ENCODE results near the gene MAGI1.

MAGI1 gene

DNA sequence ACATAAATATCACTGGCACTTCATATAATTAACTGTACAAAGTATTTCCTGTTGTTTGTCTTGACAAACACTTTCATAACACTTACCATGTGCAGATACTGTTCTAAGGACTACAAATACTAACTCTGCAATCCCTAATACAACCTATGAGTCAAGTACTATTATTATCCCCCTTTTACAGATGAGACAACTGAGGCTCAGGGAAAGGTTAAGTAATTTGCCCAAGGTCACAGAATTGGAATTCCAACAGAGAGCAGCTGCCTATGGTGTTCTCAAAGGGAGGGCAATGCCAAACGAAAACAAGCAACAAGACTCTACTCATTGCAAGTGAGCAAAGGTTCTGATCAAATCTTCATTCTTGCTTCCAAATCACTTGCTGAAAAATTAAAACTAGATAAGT lies 85.9 kb downstream of the MAGI1 start:
- no peak for DNase-seq (ENCODE audit: low spot score)
- in situ Hi-C loops (cut with MboI; ENCODE audit: low sequenced_read_pairs, unreplicated experiment): no loop called here
- TF ChIP-seq, protein P1, sequence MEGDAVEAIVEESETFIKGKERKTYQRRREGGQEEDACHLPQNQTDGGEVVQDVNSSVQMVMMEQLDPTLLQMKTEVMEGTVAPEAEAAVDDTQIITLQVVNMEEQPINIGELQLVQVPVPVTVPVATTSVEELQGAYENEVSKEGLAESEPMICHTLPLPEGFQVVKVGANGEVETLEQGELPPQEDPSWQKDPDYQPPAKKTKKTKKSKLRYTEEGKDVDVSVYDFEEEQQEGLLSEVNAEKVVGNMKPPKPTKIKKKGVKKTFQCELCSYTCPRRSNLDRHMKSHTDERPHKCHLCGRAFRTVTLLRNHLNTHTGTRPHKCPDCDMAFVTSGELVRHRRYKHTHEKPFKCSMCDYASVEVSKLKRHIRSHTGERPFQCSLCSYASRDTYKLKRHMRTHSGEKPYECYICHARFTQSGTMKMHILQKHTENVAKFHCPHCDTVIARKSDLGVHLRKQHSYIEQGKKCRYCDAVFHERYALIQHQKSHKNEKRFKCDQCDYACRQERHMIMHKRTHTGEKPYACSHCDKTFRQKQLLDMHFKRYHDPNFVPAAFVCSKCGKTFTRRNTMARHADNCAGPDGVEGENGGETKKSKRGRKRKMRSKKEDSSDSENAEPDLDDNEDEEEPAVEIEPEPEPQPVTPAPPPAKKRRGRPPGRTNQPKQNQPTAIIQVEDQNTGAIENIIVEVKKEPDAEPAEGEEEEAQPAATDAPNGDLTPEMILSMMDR (IDR thresholded peaks at IDR 0.05; ENCODE audit: borderline replicate concordance, control extremely low read depth, extremely low read depth, insufficient read depth, missing control alignments): no peak

DNA sequence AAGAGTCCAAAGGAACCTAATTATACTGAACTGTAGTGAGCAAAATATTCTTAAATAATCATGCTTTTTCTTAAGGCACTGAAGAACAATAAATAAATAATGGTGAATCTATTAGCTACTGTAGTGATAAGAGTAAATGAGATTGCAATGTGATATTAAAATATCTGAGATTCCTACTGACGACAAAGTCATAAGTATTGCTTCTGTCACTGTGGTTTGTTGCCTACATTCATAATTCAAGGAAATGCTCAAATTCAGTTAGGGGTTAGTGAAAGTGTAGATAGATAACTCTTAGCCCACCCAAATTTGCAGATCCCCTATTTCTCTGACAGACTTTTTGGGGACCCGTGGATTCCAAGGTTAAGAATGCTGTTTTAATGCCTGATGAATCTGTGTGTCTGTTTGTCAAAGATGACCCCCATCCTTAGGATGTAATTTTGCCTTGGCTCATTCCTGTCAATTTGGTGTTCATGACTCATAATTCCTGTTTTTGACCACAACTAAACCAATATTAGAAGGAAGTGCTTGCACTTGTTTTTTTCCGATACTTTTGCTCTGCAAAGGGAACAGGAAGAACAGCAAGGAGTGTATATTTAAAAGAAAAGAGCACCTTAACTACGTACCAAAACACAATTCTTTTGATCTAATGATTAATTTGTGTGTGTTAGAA lies 86.7 kb downstream of the MAGI1 start:
- in situ Hi-C loops (cut with MboI; ENCODE audit: low sequenced_read_pairs, unreplicated experiment): no loop called here
- TF ChIP-seq, protein P1 (IDR thresholded peaks at IDR 0.05; ENCODE audit: borderline replicate concordance, control extremely low read depth, extremely low read depth, insufficient read depth, missing control alignments): no peak
- DNase-seq (ENCODE audit: low spot score): no peak

DNA sequence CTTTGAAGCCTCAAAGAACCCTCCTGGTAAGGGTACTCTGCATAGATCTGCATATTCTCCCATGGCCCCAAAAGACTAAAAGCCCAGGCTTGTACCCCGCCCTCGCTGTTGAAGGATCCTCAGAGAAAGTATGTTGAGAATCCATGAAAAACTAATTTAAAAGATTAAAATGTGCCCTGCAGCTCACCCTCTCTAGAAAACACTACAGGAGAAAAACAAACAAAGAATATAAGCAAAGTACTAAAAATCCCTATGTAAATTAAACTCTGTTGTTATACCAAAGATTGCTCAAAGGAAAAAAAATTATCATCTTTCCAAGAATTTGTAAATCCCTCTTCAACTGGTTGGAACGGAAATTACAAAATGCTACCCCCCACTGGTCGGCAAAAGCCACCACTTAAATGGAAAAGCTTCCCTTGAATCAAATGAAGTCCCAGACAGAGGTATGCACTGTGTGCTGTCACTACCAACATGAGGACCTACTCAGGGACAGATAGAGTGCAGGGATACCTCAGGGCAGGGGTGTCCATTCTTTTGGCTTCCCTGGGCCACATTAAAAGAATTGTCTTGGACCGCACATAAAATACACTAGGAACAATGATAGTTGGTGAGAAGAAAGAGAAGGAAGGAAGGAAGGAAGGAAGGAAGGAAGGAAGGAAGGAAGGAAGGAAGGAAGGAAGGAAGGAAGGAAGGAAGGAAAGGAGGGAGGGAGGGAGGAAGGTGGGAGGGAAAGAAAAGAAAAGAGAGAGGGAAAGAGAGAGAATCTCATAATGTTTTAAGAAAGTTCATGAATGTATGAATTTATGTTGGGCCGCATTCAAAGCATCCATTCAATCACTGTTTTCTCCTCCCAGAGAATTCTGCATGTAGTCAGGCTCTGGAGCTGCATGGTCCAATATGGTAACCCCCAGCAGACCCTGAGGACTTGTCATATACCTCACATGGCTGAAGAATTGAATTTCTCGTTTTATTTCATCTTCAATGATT lies 88.1 kb downstream of the MAGI1 start:
- no peak for DNase-seq (ENCODE audit: low spot score)

DNA sequence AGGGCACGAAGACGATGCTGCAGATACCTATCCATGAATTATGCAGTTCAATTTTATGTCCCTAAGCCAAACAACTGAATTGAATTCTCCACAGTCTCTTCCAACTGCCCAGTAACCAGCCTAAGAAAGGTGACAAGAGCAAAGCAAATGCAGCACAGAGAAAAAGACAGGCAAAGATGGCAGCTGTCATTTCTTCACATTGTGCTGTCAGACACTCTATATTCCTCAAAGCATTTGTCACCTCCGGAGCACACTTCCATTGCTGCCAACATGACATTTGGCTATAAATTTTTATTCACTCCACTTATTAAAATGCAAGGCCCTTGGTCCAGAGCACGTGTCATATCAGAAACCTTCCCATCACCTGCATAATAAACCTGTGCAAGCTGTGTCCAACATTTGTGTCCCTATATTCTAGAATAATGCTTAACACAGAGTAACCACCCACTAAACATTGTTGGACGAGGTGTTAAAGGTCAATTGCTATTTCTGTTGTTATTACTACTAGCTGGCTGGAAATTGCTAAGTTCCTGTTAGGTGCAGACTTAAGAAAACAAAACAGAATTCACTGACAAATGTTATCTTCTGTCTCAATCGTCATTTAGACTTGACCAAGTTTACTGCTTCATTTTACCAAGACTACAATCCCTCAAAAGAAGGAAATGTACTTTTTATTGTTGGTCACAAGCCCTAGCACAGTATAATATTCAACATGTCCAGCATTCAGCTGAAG lies 89.7 kb downstream of the MAGI1 start:
- in situ Hi-C loops (cut with MboI; ENCODE audit: low sequenced_read_pairs, unreplicated experiment): no loop called here
- DNase-seq (ENCODE audit: low spot score): no peak
- TF ChIP-seq, protein P1 (IDR thresholded peaks at IDR 0.05; ENCODE audit: borderline replicate concordance, control extremely low read depth, extremely low read depth, insufficient read depth, missing control alignments): no peak

More for the DNA sequence above, 88.1 kb downstream of the MAGI1 start:
- TF ChIP-seq, protein P1 (IDR thresholded peaks at IDR 0.05; ENCODE audit: borderline replicate concordance, control extremely low read depth, extremely low read depth, insufficient read depth, missing control alignments): no peak
- in situ Hi-C loops (cut with MboI; ENCODE audit: low sequenced_read_pairs, unreplicated experiment): no loop called here

DNA sequence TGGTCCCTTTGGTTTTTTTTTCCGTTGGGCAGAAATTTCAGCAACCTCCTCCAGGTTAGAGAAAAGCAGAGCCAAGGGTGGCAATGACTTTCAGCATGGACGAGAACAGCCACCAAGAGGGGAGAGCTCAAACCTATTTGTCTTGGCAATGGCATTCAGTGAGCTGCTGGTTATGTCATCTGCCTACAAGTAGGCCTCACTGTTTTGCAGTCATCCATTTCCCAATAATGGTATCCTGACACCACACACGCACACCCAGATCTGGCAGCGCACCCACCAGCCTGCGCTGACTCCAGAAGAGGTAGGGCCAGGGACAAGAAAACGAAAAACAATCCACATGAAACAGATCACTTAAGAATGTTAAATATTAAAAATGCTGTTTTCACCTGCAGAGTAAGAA lies 92.3 kb downstream of the MAGI1 start:
- in situ Hi-C loops (cut with MboI; ENCODE audit: low sequenced_read_pairs, unreplicated experiment): no loop called here
- DNase-seq (ENCODE audit: low spot score): no peak
- TF ChIP-seq, protein P1 (IDR thresholded peaks at IDR 0.05; ENCODE audit: borderline replicate concordance, control extremely low read depth, extremely low read depth, insufficient read depth, missing control alignments): no peak

DNA sequence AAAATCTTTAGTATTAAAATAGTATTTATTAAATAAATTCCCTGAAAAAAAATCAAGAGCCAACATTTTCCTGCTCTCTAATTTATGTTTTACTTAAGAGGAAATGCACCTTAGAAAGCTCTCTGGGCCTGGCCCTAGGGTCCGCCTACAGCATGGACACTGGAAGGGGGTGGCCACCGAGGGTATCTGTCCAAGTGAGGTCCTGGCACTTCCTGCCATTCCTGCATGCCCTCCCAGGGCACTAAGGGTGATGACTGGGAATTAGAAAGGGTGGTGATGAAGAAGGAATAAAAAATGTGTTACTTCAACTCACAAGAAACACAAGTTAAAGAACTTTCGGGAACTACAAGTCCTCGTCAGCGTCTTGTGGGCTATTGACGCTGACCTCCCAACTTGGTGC lies 92.8 kb downstream of the MAGI1 start:
- in situ Hi-C loops (cut with MboI; ENCODE audit: low sequenced_read_pairs, unreplicated experiment): no loop called here
- DNase-seq (ENCODE audit: low spot score): no peak
- TF ChIP-seq, protein P1 (IDR thresholded peaks at IDR 0.05; ENCODE audit: borderline replicate concordance, control extremely low read depth, extremely low read depth, insufficient read depth, missing control alignments): no peak

Data from GM13976 (cell line).